ENCODE results near the gene CIB4. TPM values are rescaled to one million over a fixed set of nuclear protein-coding genes. Genes with fewer than 3 reads are reported as not detected.
A peak's percentile ranks its signal among the peaks of the same experiment; 100 is the strongest.

CIB4 gene
- total and polyA plus RNA-seq, 9 of the 15 experiments (the other 6 are each of a cell fraction or from before 2014, with no cell fraction given), result not detected

GRCh38 chr2:26660363-26660962 is 19.3 kb upstream of the CIB4 start (continued):
- TF ChIP-seq CEBPB (tag; IDR thresholded peaks at IDR 0.05) (no peak), ZNF146 (CRISPR knock-in tag; IDR thresholded peaks at IDR 0.05; ENCODE audit: unreplicated experiment) (peak; percentile 27), ZNF354B (CRISPR knock-in tag; IDR thresholded peaks at IDR 0.05) (peak; percentile 83), ATF7 (IDR thresholded peaks at IDR 0.05) (no peak), ID3 (CRISPR knock-in tag; IDR thresholded peaks at IDR 0.05) (no peak), ID3 (tag; IDR thresholded peaks at IDR 0.05) (no peak), ATF2 (CRISPR knock-in tag; IDR thresholded peaks at IDR 0.05) (no peak), POU5F1 (IDR thresholded peaks at IDR 0.05; ENCODE audit: borderline replicate concordance, low read depth, low read length, partially characterized antibody) (no peak), E2F5 (CRISPR knock-in tag; IDR thresholded peaks at IDR 0.05) (no peak), RREB1 (CRISPR knock-in tag; IDR thresholded peaks at IDR 0.05) (no peak), PHF21A (IDR thresholded peaks at IDR 0.05; ENCODE audit: borderline replicate concordance, low read depth) (no peak), CBFA2T2 (conservative IDR thresholded peaks at IDR 0.05) (no peak)
